ENCODE measurements around the gene KRT74.

- TF ChIP-seq ZFX (IDR thresholded peaks at IDR 0.05; ENCODE audit: borderline replicate concordance), result no peak
- TF ChIP-seq, protein P1, sequence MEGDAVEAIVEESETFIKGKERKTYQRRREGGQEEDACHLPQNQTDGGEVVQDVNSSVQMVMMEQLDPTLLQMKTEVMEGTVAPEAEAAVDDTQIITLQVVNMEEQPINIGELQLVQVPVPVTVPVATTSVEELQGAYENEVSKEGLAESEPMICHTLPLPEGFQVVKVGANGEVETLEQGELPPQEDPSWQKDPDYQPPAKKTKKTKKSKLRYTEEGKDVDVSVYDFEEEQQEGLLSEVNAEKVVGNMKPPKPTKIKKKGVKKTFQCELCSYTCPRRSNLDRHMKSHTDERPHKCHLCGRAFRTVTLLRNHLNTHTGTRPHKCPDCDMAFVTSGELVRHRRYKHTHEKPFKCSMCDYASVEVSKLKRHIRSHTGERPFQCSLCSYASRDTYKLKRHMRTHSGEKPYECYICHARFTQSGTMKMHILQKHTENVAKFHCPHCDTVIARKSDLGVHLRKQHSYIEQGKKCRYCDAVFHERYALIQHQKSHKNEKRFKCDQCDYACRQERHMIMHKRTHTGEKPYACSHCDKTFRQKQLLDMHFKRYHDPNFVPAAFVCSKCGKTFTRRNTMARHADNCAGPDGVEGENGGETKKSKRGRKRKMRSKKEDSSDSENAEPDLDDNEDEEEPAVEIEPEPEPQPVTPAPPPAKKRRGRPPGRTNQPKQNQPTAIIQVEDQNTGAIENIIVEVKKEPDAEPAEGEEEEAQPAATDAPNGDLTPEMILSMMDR (IDR thresholded peaks at IDR 0.05), result no peak
Measured at GRCh38 chr12:52531566-52532300, 41.9 kb downstream of the KRT74 start.

Data from 22Rv1 (cell line).